HEK293 (cell line): Measurements from ENCODE around the gene PIF1.
"Not testable (repeated sequence)": the region's sequence is repeated elsewhere in the genome, so short reads cannot be mapped to it uniquely, and the experiment has no call there.

ENCODE experiments used
- CTCF ChIP-seq: fragments of 450-650 bp; formaldehyde crosslinking; IDR thresholded peaks from 2 replicates; pipeline ENCODE4 v1.5.1; 2016; ENCODE audit warnings: missing biosample characterization, missing genetic modification characterization
- PRDM10 ChIP-seq: fragments of 450-650 bp; formaldehyde crosslinking; IDR thresholded peaks from 2 replicates; pipeline ENCODE4 v1.5.1; 2016; ENCODE audit warnings: missing biosample characterization, missing genetic modification characterization
- RBAK ChIP-seq: fragments of 450-650 bp; formaldehyde crosslinking; IDR thresholded peaks from 2 replicates; pipeline ENCODE4 v1.5.1; 2016; ENCODE audit warnings: missing biosample characterization, missing genetic modification characterization
- REPIN1 ChIP-seq: fragments of 450-650 bp; formaldehyde crosslinking; IDR thresholded peaks from 2 replicates; pipeline ENCODE4 v1.5.1; 2017; ENCODE audit warnings: missing biosample characterization, missing genetic modification characterization, low read depth
- ZBTB21 ChIP-seq: fragments of 450-650 bp; formaldehyde crosslinking; IDR thresholded peaks from 2 replicates; pipeline ENCODE4 v1.5.1; 2017; ENCODE audit warnings: missing biosample characterization, missing genetic modification characterization
- ZNF155 ChIP-seq: fragments of 450-650 bp; formaldehyde crosslinking; IDR thresholded peaks from 2 replicates; pipeline ENCODE4 v1.5.1; 2016; ENCODE audit warnings: missing biosample characterization, missing genetic modification characterization

- TF ChIP-seq PRDM10 (tag by site-specific recombination); REPIN1 (tag by site-specific recombination); ZBTB21 (tag by site-specific recombination); ZNF155 (tag by site-specific recombination); RBAK; CTCF (tag by site-specific recombination): not testable (repeated sequence)
These were observed 11.2 kb downstream of the PIF1 start for GRCh38 chr15:64814283-64814682.
